Esophagus mucosa (tissue), 1 donor: ENCODE measurements around the gene TBX10. TPM values are rescaled to one million over a fixed set of nuclear protein-coding genes. Genes with fewer than 3 reads are reported as not detected.

ENCODE experiments used
- total RNA-seq: library from RNA; stranded (reverse); gene quantifications from one replicate; pipeline ENCODE4 v1.2.4, GENCODE V29; 2023
- donor health status: DM: yes; HTN: yes; CAD: no.

TBX10 gene
- total RNA-seq, 1 donor from 2014 or later = not detected

Other genes starting within 250 kb of the TBX10 start
- gene RAD9A, start 247.8 kb downstream of the TBX10 start, total RNA-seq = 15.3 TPM
- 188 TPM for gene PPP1CA, start 237.9 kb downstream of the TBX10 start, total RNA-seq
- 1.5 TPM for gene TBC1D10C, start 235.7 kb downstream of the TBX10 start, total RNA-seq
- 0.20 TPM for gene CARNS1, start 224.1 kb downstream of the TBX10 start, total RNA-seq
- 95.0 TPM for gene RPS6KB2, start 211.3 kb downstream of the TBX10 start, total RNA-seq
- gene PTPRCAP, start 202.1 kb downstream of the TBX10 start, total RNA-seq = 2.5 TPM
- 74.0 TPM for gene CORO1B, start 196.3 kb downstream of the TBX10 start, total RNA-seq
- not detected for gene GPR152, start 187.0 kb downstream of the TBX10 start, total RNA-seq
- 0.24 TPM for gene CABP4, start 184.4 kb downstream of the TBX10 start, total RNA-seq
- 135 TPM for gene TMEM134, start 170.5 kb downstream of the TBX10 start, total RNA-seq
- gene AIP, start 156.7 kb downstream of the TBX10 start, total RNA-seq = 23.5 TPM
- 36.5 TPM for gene PITPNM1, start 134.4 kb downstream of the TBX10 start, total RNA-seq
- 34.8 TPM for gene CDK2AP2, start 131.6 kb downstream of the TBX10 start, total RNA-seq
- gene CABP2, start 116.3 kb downstream of the TBX10 start, total RNA-seq = not detected
- 2,342 TPM for gene GSTP1, start 56.0 kb downstream of the TBX10 start, total RNA-seq
- gene NDUFV1, start 32.8 kb downstream of the TBX10 start, total RNA-seq = 140 TPM
- 56.0 TPM for gene NUDT8, start 9.8 kb downstream of the TBX10 start, total RNA-seq
- 0.20 TPM for gene ACY3, start 11.0 kb upstream of the TBX10 start, total RNA-seq
- 206 TPM for gene ALDH3B2, start 34.9 kb upstream of the TBX10 start, total RNA-seq